PC-3 (cell line): Measurements from ENCODE around the gene KIF1B. TPM values are rescaled to one million over a fixed set of nuclear protein-coding genes. Genes with fewer than 3 reads are reported as not detected.

ENCODE experiments used
- ATAC-seq: fragments of 200-7000 bp; cut with Tn5 transposase; 2 replicates; pipeline ENCODE4 v1.9.1; 2020; ENCODE audit warnings: mild to moderate bottlenecking, moderate library complexity
- BruUV-seq: library from RNA; stranded (reverse); fragments of 400-500 nt; replicated peaks from 2 replicates; lab custom pipeline; 2021; lab: Mats Ljungman, UMichigan
- CTCF ChIA-PET: fragments of 300-600 bp; sonication (Branson Sonifier 250); formaldehyde crosslinking; loops from one replicate; lab custom pipeline; 2022; ENCODE audit warnings: antibody characterized with exemption; lab: Charles Lee
- POLR2A ChIA-PET: fragments of 300-600 bp; sonication (Branson Sonifier 250); formaldehyde crosslinking; loops from one replicate; lab custom pipeline; 2022; ENCODE audit warnings: antibody characterized with exemption; ENCODE audit not compliant: unreplicated experiment; lab: Charles Lee
- DNase-seq: peaks from one replicate; pipeline ENCODE4 v3.0.0-alpha.2; 2015
- H2AFZ ChIP-seq: fragments of 300-600 bp; sonication (generic); 2 replicates; pipeline ENCODE4 v1.6.0; 2016; ENCODE audit warnings: antibody characterized with exemption, low read length
- H3F3A ChIP-seq: fragments of 300-600 bp; sonication (generic); one replicate; pipeline ENCODE4 v1.6.0; 2017; ENCODE audit warnings: antibody characterized with exemption, low read length, control low read depth, mild to moderate bottlenecking; ENCODE audit not compliant: unreplicated experiment
- H3K27ac ChIP-seq: fragments of 300-600 bp; sonication (generic); 2 replicates; pipeline ENCODE4 v1.5.1; 2016; ENCODE audit warnings: mild to moderate bottlenecking, low read length
- H3K27me3 ChIP-seq: fragments of 300-600 bp; sonication (generic); 2 replicates; pipeline ENCODE4 v1.6.1; 2016; ENCODE audit warnings: low read length, mixed read lengths
- H3K36me3 ChIP-seq: fragments of 300-600 bp; sonication (generic); 2 replicates; pipeline ENCODE4 v1.6.1; 2016; ENCODE audit warnings: low read depth, mixed run types, low read length, mixed read lengths
- H3K4me1 ChIP-seq: fragments of 300-600 bp; sonication (generic); 2 replicates; pipeline ENCODE4 v1.5.1; 2016; ENCODE audit warnings: low read length; ENCODE audit not compliant: insufficient read depth
- H3K4me2 ChIP-seq: fragments of 300-600 bp; sonication (generic); 2 replicates; pipeline ENCODE4 v1.6.0; 2016; ENCODE audit warnings: low read length
- H3K4me3 ChIP-seq: fragments of 300-600 bp; sonication (generic); 2 replicates; pipeline ENCODE4 v1.5.1; 2016; ENCODE audit warnings: mild to moderate bottlenecking, low read length, mixed read lengths
- H3K79me2 ChIP-seq: fragments of 300-600 bp; sonication (generic); 2 replicates; pipeline ENCODE4 v1.6.1; 2017; ENCODE audit warnings: low read length, mixed read lengths
- H3K9ac ChIP-seq: fragments of 300-600 bp; sonication (generic); 2 replicates; pipeline ENCODE4 v1.6.0; 2016; ENCODE audit warnings: mild to moderate bottlenecking, low read length
- H3K9me2 ChIP-seq: fragments of 300-600 bp; sonication (generic); replicated peaks from 2 replicates; pipeline ENCODE4 v1.6.1; 2016; ENCODE audit warnings: mixed run types, low read length, mixed read lengths
- H3K9me3 ChIP-seq: fragments of 300-600 bp; sonication (generic); 2 replicates; pipeline ENCODE4 v1.6.1; 2016; ENCODE audit warnings: low read length, mixed read lengths
- H4K20me1 ChIP-seq: fragments of 300-600 bp; sonication (generic); 2 replicates; pipeline ENCODE4 v1.6.1; 2016; ENCODE audit warnings: low read length, mixed read lengths
- EZH2 ChIP-seq: fragments of 300-600 bp; sonication (generic); IDR thresholded peaks from one replicate; pipeline ENCODE4 v1.6.1; 2017; ENCODE audit warnings: antibody characterized with exemption, mild to moderate bottlenecking, low read length; ENCODE audit not compliant: unreplicated experiment
- EZH2phosphoT487 ChIP-seq: fragments of 300-600 bp; sonication (generic); IDR thresholded peaks from 2 replicates; pipeline ENCODE4 v1.6.1; 2018; ENCODE audit warnings: mild to moderate bottlenecking, antibody characterized with exemption, low read length, borderline replicate concordance
- intact Hi-C: fragments of 100-400 bp; cut with micrococcal nuclease; formaldehyde crosslinking; loops from 2 replicates; pipeline ENCODE4 v1.9.0; 2023
- total RNA-seq: library from RNA; depleted of rRNA; stranded (reverse); fragments of >200 nt; gene quantifications from 2 replicates; pipeline ENCODE4 v1.2.3, GENCODE V29; 2014
- TF ChIP-seq, protein P1 (sequence below): fragments of 300-600 bp; sonication (generic); conservative IDR thresholded peaks from 2 replicates; pipeline ENCODE4 v1.5.1; 2017; ENCODE audit warnings: antibody characterized with exemption, low read depth, mild to moderate bottlenecking, low read length

The KIF1B gene
- total RNA-seq, 1 experiment from 2014 or later, result 21.4 TPM

DNA sequence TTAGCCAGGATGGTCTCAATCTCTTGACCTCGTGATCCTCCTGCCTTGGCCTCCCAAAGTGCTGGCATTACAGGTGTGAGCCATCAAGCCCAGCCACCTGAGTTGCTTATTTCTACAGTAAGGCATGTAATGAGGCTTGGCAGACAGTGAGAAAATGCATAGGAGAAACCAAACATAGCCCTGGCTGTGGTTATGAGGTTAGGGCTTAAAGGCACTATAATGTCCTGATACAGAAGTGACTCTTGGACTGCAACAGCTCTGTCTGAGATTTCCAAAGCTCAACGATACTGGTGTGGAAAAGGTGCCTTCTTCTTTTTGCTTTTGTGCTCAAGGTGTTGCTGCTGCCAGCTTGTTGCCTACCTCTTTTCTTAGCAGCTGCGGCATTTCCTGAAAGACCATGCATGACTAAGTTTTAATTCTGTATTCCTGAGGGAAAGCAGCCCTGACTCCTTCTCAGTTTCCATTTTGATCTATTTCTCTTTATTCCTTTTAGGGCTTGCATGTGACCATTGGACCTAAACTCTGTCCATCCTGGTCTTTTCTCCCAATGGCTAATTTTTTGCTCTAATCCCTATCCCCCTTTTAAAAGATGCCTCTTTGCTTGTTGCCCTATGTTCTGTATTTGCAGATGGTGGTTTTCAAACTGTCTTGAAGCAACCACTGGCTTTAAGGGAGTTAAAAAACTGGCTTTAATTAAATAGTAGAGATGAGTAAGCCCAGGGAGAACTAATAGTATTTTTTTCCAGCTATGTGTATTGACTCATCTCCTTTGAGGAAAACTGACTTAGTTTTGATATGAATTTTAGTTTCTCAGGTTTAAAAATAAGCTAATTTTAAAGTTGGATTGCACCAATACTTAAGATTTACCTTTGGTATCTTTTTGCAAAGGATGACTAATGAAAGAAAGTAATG lies 70.3 kb downstream of the KIF1B start:
- ATAC-seq (peak; percentile 69), DNase-seq (no peak)
- ChIA-PET CTCF (no interaction called here), POLR2A (interaction anchor here (0.6 kb wide), 1 partner anchor 31 kb away, joined by 3 read pairs; no protein-coding TSS in a partner anchor)
- H3F3A ChIP-seq, result no peaks in the 10 kb centered on the region
- no peaks in the 10 kb centered on the region for H3K79me2 ChIP-seq
- H3K27ac ChIP-seq, result no peak overlapping the region
- TF ChIP-seq EZH2phosphoT487, result no peak
- no peak for TF ChIP-seq EZH2
- TF ChIP-seq, protein P1, sequence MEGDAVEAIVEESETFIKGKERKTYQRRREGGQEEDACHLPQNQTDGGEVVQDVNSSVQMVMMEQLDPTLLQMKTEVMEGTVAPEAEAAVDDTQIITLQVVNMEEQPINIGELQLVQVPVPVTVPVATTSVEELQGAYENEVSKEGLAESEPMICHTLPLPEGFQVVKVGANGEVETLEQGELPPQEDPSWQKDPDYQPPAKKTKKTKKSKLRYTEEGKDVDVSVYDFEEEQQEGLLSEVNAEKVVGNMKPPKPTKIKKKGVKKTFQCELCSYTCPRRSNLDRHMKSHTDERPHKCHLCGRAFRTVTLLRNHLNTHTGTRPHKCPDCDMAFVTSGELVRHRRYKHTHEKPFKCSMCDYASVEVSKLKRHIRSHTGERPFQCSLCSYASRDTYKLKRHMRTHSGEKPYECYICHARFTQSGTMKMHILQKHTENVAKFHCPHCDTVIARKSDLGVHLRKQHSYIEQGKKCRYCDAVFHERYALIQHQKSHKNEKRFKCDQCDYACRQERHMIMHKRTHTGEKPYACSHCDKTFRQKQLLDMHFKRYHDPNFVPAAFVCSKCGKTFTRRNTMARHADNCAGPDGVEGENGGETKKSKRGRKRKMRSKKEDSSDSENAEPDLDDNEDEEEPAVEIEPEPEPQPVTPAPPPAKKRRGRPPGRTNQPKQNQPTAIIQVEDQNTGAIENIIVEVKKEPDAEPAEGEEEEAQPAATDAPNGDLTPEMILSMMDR, result no peak
- H3K4me1 ChIP-seq, result no peaks in the 10 kb centered on the region
- no peaks in the 10 kb centered on the region for H4K20me1 ChIP-seq
- no TSS peak for BruUV-seq
- H3K4me3 ChIP-seq, result no peak overlapping the region
- H3K9me3 ChIP-seq, result no peaks in the 10 kb centered on the region
- intact Hi-C loops, result no loop called here
- peaks cover 41% of the 10 kb centered on the region for H3K36me3 ChIP-seq
- no peak overlapping the region for H3K9ac ChIP-seq
- no peak overlapping the region for H3K4me2 ChIP-seq
- no peaks in the 10 kb centered on the region for H3K9me2 ChIP-seq
- no peak overlapping the region for H2AFZ ChIP-seq
- no peaks in the 10 kb centered on the region for H3K27me3 ChIP-seq

DNA sequence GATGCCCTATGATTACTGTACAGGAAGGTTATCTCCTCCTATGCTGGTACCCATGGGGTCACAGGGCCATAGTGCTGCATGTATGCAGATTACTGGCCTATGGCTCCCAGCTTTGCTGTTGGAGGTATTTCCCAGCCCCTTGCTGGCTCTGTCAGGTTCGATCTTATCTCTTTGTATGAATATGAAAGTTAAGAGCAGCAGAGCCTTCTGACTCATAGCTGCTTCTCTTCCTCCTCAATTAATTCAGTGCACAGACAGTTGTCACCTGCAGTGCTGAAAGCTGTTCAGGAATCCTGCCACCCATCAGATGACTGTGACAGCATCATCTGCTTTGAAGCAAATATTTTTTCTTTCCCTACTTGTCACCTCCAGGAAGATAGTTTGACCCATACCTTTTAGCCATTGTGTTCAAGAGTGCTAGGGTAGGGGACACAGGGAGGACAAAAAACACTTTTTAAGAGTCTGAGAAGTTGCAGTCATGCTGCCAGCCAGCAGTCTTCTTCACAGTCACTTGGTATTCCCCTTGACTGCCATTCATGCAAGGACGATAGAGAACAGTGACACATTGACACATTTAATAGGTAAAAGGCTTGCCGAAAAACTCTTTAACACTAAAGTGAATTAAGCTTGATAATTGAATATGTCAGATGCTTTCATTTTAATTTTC lies 73.1 kb downstream of the KIF1B start:
- POLR2A ChIA-PET, result interaction anchor here (0.6 kb wide), 1 partner anchor 17 kb away, joined by 6 read pairs; no protein-coding TSS in a partner anchor
- no peaks in the 10 kb centered on the region for H3K79me2 ChIP-seq
- BruUV-seq, result no TSS peak
- no peak overlapping the region for H3K27ac ChIP-seq
- no peak overlapping the region for H3K4me2 ChIP-seq
- no peaks in the 10 kb centered on the region for H3K9me2 ChIP-seq
- H2AFZ ChIP-seq, result no peak overlapping the region
- CTCF ChIA-PET, result no interaction called here
- DNase-seq, result no peak
- H3K36me3 ChIP-seq, result peaks cover 32% of the 10 kb centered on the region
- H3K27me3 ChIP-seq, result no peaks in the 10 kb centered on the region
- intact Hi-C loops, result no loop called here
- H4K20me1 ChIP-seq, result no peaks in the 10 kb centered on the region
- ATAC-seq, result no peak
- H3F3A ChIP-seq, result no peaks in the 10 kb centered on the region
- no peak for TF ChIP-seq EZH2phosphoT487
- no peak for TF ChIP-seq EZH2
- TF ChIP-seq, protein P1, result no peak
- H3K4me1 ChIP-seq, result no peaks in the 10 kb centered on the region
- no peaks in the 10 kb centered on the region for H3K9me3 ChIP-seq
- H3K4me3 ChIP-seq, result no peak overlapping the region
- no peak overlapping the region for H3K9ac ChIP-seq
